PC-3 (cell line): ENCODE measurements around the gene RAB26.

Experiments used
- EZH2 ChIP-seq: fragments of 300-600 bp; sonication (generic); IDR thresholded peaks from one replicate; pipeline ENCODE4 v1.6.1; 2017; ENCODE audit warnings: antibody characterized with exemption, mild to moderate bottlenecking, low read length; ENCODE audit not compliant: unreplicated experiment
- TF ChIP-seq, protein P1 (sequence below): fragments of 300-600 bp; sonication (generic); conservative IDR thresholded peaks from 2 replicates; pipeline ENCODE4 v1.5.1; 2017; ENCODE audit warnings: antibody characterized with exemption, low read depth, mild to moderate bottlenecking, low read length

DNA sequence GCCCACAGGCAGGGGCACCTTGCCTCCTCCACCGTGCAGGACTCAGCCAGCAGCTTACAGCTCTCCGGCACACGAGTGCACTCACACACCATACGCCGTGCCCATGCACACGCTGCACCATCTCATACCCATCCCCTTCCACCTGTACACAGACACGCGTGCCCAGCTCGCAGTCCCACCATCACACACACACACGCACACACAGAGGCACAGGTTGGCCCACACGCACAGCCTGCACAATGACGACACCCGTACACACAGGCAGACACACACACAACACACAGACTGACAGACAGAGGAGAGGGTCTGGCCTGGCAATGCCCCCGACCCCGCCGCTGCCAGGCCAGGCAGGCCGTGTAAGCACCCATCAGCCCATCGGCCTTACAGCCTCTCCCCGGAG is 35.9 kb downstream of the RAB26 start:
- TF ChIP-seq, protein P1, sequence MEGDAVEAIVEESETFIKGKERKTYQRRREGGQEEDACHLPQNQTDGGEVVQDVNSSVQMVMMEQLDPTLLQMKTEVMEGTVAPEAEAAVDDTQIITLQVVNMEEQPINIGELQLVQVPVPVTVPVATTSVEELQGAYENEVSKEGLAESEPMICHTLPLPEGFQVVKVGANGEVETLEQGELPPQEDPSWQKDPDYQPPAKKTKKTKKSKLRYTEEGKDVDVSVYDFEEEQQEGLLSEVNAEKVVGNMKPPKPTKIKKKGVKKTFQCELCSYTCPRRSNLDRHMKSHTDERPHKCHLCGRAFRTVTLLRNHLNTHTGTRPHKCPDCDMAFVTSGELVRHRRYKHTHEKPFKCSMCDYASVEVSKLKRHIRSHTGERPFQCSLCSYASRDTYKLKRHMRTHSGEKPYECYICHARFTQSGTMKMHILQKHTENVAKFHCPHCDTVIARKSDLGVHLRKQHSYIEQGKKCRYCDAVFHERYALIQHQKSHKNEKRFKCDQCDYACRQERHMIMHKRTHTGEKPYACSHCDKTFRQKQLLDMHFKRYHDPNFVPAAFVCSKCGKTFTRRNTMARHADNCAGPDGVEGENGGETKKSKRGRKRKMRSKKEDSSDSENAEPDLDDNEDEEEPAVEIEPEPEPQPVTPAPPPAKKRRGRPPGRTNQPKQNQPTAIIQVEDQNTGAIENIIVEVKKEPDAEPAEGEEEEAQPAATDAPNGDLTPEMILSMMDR: no peak
- no peak for TF ChIP-seq EZH2
